Bronchial epithelial cell (primary cell): Measurements from ENCODE around the gene HADHA. TPM values are rescaled to one million over a fixed set of nuclear protein-coding genes. Genes with fewer than 3 reads are reported as not detected.

ENCODE experiments used
- DNase-seq: peaks from one replicate; pipeline ENCODE4 v3.0.0-alpha.2; 2010; ENCODE audit warnings: low read depth
- FAIRE-seq: peaks from 2 replicates; lab custom pipeline; 2011; peaks lifted over from hg19 to GRCh38; lab: Jason Lieb, UNC
- H3K27me3 ChIP-seq: 2 replicates; pipeline ENCODE4 v1.5.1; 2011; ENCODE audit warnings: low read length; ENCODE audit not compliant: control insufficient read depth, insufficient read depth
- H3K36me3 ChIP-seq: 2 replicates; pipeline ENCODE4 v1.5.1; 2011; ENCODE audit warnings: low read length; ENCODE audit not compliant: control insufficient read depth, insufficient read depth
- H3K4me3 ChIP-seq: 2 replicates; pipeline ENCODE4 v1.5.1; 2011; ENCODE audit warnings: mild to moderate bottlenecking, low read depth, low read length, control low read depth
- CTCF ChIP-seq: IDR thresholded peaks from 2 replicates; pipeline ENCODE4 v1.5.1; 2011; ENCODE audit warnings: mild to moderate bottlenecking, moderate library complexity, low read length, control low read depth, inconsistent platforms; ENCODE audit not compliant: insufficient read depth, severe bottlenecking
- total RNA-seq: library from RNA; depleted of rRNA; stranded (reverse); fragments of >200 nt; gene quantifications from 2 replicates; pipeline ENCODE4 v1.2.1, GENCODE V29; 2014

HADHA gene
- total RNA-seq, 1 donor from 2014 or later = 140 TPM

DNA sequence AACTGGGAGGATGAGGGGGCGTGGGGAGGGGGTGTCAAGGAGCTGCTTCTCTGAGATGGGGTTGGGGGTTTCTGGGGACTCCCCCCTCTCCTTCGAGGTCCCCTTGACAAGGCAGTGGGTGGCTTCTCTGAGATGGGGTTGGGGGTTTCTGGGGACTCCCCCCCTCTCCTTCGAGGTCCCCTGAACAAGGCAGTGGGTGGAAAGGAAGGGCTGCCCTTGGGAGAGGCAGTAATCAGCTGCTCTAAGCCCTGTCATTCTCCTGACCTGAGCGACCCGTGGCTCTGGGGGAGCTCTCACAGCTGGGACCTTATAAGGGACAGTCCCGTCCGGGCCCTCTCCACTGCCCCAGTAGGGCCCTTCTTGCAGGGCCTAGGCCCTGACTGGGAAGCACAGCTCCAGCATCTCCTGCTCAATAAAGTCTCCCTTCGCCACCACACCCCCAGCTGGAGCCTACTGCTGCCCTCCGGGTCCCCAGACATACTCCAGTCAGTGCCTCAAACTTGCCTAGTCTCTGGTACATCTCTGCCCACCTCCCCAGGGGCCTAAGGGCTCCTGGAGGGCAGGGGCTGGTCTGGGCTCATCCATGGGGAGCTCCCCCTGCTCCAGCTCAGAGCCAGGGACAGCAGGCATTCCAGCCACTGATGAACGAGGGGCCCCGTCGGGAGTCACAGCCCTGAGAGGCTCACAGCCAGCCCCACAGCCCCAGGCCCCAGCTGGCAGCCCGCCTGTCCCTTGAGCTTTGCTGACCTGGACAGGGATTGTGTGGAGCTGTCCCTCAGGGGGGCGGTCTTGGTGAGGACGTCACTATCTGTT lies 68.8 kb downstream of the HADHA start:
- peaks cover 11% of the 10 kb centered on the region for H3K27me3 ChIP-seq
- no peak for FAIRE-seq
- H3K36me3 ChIP-seq = no peaks in the 10 kb centered on the region
- no peak for DNase-seq
- no peak overlapping the region for H3K4me3 ChIP-seq
- no peak for TF ChIP-seq CTCF

DNA sequence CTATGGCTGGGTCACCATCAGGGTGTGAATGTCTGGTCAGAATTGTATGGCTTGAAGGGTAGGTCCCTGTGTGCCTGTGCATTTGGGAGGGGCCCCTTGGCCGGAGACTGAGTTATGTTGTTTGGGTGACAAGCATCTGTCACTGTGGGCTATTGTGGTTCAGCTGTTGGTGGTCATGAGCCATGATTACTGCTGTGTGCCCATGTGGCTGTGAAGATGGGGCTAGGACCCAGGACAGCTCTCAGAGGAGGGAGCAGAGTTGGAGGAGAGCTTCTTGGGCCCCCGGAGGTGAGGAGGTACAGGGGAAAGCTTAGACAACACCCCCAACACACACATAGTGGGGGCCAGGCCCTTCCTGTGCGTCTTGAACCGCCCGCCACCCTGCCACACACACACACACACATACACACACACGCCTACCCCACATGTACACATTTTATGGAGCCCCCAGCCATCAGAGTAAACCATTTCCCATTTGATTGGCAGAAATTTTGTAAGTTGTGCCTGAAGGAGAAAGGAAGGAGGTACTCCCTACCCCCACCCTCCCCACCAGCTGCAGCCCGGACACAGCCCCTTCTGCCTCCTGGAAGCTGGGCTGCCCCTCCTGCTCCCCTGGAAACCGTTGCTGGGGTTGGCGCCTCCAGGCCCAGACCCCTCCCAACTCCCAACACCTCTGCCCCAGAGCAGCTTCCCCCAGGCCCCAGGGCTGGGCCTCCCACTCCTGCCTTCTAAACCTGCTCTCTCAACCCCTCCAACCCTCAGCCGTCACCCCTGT lies 69.6 kb downstream of the HADHA start:
- DNase-seq (no peak), FAIRE-seq (no peak)
- TF ChIP-seq CTCF = no peak
- Histone ChIP-seq H3K36me3 (no peaks in the 10 kb centered on the region), H3K4me3 (no peak overlapping the region), H3K27me3 (peaks cover 11% of the 10 kb centered on the region)

DNA sequence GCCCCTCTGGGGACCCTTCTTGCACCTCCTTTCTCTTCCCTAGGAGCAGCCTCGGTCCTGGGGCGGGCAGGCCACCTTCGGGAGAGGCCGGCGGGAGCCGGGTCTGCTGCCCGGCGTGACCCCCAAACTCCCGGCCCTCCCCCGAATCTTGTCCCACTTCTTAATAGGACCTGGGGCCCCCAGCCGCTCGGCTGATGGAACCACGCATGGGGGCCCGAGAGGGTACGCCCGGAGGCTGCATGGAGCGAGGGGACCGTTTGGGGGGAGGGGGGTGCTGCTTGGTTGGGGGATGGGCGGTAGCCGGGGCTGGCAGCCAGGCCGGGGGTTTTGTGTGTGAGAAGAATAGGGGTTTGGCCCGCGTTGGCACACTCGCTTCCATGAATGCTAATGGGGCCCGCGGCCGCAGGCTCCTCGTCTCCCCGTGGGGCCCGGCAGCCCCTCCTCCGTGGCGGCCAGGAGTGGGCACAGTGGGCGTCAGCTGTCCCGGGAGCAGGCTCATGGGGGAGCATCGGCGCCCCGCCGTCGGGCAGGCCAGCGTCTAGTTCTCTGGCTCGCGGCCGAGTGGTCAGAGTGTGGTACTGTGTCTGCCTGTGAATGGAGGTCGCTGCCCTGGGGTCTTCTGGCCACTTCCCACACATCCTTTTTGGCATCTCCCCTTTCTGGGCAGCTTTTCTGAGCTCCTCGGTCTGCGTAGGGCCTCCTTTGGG lies 70.5 kb downstream of the HADHA start:
- TF ChIP-seq CTCF = no peak
- FAIRE-seq (no peak), DNase-seq (no peak)
- Histone ChIP-seq H3K27me3 (peaks cover 11% of the 10 kb centered on the region), H3K4me3 (no peak overlapping the region), H3K36me3 (no peaks in the 10 kb centered on the region)

DNA sequence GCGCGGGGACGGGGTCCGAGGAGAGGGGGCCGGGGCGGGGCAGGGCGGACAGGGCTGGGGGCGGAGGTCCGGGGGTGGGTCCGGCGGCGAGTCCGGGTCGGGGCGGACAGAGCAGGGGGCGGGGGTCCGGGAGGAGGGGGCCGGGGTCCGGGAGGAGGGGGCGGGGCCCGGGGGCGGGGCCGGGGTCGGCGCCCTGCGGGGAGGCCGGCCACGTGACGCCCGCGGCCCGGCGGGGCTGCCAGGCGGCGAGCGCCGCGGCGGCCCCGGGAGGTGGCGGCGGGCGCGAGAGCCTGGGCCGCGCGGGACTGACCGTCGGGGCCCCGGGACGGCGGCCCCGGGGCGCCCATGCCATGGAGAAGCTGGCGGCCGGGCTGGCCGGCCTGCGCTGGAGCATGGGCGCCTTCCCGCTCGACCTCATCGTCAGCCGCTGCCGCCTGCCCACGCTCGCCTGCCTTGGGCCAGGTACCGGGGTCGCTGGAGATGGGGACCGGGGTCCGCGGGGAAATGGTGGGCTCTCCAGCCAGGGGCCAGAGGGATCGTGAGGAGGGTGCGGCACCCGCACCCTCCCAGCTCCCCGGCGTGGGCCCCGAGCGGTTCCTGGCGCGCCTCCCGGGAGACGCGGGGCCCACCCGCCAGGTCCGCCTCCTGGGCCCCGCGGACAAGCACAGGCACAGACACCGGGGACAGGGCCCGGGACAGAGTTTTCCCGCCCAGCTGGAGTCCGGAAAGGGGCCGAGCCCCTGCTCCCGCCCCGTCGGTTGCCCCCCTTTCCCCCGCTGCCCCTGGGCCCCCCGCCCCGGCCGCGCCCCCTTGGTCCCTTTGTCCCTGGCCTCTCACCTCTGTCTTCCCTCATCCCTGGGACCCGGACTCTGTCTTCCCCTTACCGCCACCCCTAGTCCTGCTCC lies 71.3 kb downstream of the HADHA start, which contains the start of gene GAREM2:
GAREM2 (plus strand) TSS at position 218 of the 905 bp plus-strand sequence; CDS start at position 351, 133 bp downstream.
- no peak for TF ChIP-seq CTCF
- H3K4me3 ChIP-seq = peak within 1 kb of the TSS; percentile 25
- DNase-seq (no peak), FAIRE-seq (no peak)
- H3K27me3 ChIP-seq = peaks cover 11% of the 10 kb centered on the region
- H3K36me3 ChIP-seq = no peaks in the 10 kb centered on the region
